Endothelial cell of umbilical vein (primary cell): ENCODE data around the gene TAF8. TPM values are rescaled to one million over a fixed set of nuclear protein-coding genes. Genes with fewer than 3 reads are reported as not detected.

Experiments
- BruUV-seq: library from RNA; stranded (reverse); fragments of 400-500 nt; replicated peaks from 2 replicates; lab custom pipeline; 2021; lab: Mats Ljungman, UMichigan
- CTCF ChIA-PET: fragments of 300-600, 350-600 bp; sonication (Branson Sonifier 250); formaldehyde crosslinking; loops from one replicate; lab custom pipeline; 2021; ENCODE audit warnings: antibody characterized with exemption, inconsistent platforms; lab: Charles Lee
- POLR2A ChIA-PET: fragments of 300-600, 350-600 bp; sonication (Branson Sonifier 250); formaldehyde crosslinking; loops from one replicate; lab custom pipeline; 2021; ENCODE audit warnings: antibody characterized with exemption, inconsistent platforms; lab: Charles Lee
- DNase-seq: peaks from one replicate; pipeline ENCODE4 v3.0.0-alpha.2; 2011; ENCODE audit warnings: low read depth, low spot score
- FAIRE-seq: peaks from 2 replicates; lab custom pipeline; 2011; peaks lifted over from hg19 to GRCh38; lab: Jason Lieb, UNC
- H2AFZ ChIP-seq: 2 replicates; pipeline ENCODE4 v1.6.0; 2012; ENCODE audit warnings: low read depth, low read length, control low read depth, inconsistent platforms
- H3K27ac ChIP-seq: 2 replicates; pipeline ENCODE4 v1.5.1; 2011; ENCODE audit warnings: low read depth, mild to moderate bottlenecking, control low read depth, low read length, moderate library complexity; ENCODE audit not compliant: insufficient read depth
- H3K27me3 ChIP-seq, 2 experiments: 2 replicates each; pipeline versions ENCODE4 v1.6.0 to v1.6.1; 2011; ENCODE audit warnings: low read length in 2 of 2, mixed read lengths in 1 of 2; ENCODE audit not compliant: control insufficient read depth in 2 of 2, insufficient read depth in 2 of 2
- H3K36me3 ChIP-seq, 2 experiments: 2 replicates in 1 of 2; 3 replicates in 1 of 2; pipeline ENCODE4 v1.5.1; 2011; ENCODE audit warnings: low read length in 2 of 2, mild to moderate bottlenecking in 1 of 2, moderate library complexity in 1 of 2; ENCODE audit not compliant: control insufficient read depth in 2 of 2, insufficient read depth in 2 of 2; ENCODE audit errors: extremely low read depth in 1 of 2
- H3K4me1 ChIP-seq: 3 replicates; pipeline ENCODE4 v1.5.1; 2011; ENCODE audit warnings: mild to moderate bottlenecking, low read length; ENCODE audit not compliant: control insufficient read depth, insufficient read depth; ENCODE audit errors: extremely low read depth
- H3K4me2 ChIP-seq: 2 replicates; pipeline ENCODE4 v1.6.1; 2011; ENCODE audit warnings: low read length, control low read depth, mixed read lengths; ENCODE audit not compliant: insufficient read depth
- H3K4me3 ChIP-seq, 3 experiments: fragments of 200-600 bp in 1 of 3; sonication (generic), shearing (Covaris generic) in 1 of 3; replicated peaks in 1 of 3; 2 replicates each; pipeline ENCODE4 v1.5.1; 2011 to 2016; ENCODE audit warnings: control low read depth in 3 of 3, low read length in 3 of 3, mild to moderate bottlenecking in 2 of 3, inconsistent platforms in 1 of 3, low read depth in 1 of 3, moderate library complexity in 1 of 3; ENCODE audit not compliant: insufficient read depth in 1 of 3
- H3K79me2 ChIP-seq: 2 replicates; pipeline ENCODE4 v1.6.0; 2012; ENCODE audit warnings: low read length, inconsistent platforms; ENCODE audit not compliant: control insufficient read depth, insufficient read depth
- H3K9ac ChIP-seq: replicated peaks from 2 replicates; pipeline ENCODE3; 2011; ENCODE audit warnings: low read length, control low read depth; ENCODE audit not compliant: insufficient read depth; ENCODE audit errors: extremely low read depth
- H3K9me1 ChIP-seq: replicated peaks from 3 replicates; pipeline ENCODE4 v1.6.0; 2011; ENCODE audit warnings: mild to moderate bottlenecking, low read length; ENCODE audit not compliant: control insufficient read depth, insufficient read depth; ENCODE audit errors: extremely low read depth
- H3K9me3 ChIP-seq: replicated peaks from 2 replicates; pipeline ENCODE4 v1.5.1; 2012; ENCODE audit warnings: low read length, inconsistent platforms; ENCODE audit not compliant: control insufficient read depth, insufficient read depth
- H4K20me1 ChIP-seq: replicated peaks from 2 replicates; pipeline ENCODE3; 2011; ENCODE audit warnings: mild to moderate bottlenecking, low read length; ENCODE audit not compliant: control insufficient read depth, insufficient read depth; ENCODE audit errors: extremely low read depth
- EZH2 ChIP-seq: IDR thresholded peaks from 2 replicates; pipeline ENCODE4 v1.6.1; 2012; ENCODE audit warnings: borderline replicate concordance, low read depth, mild to moderate bottlenecking, moderate library complexity, low read length, inconsistent platforms; ENCODE audit not compliant: severe bottlenecking
- FOS ChIP-seq: IDR thresholded peaks from 2 replicates; pipeline ENCODE4 v1.6.1; 2011; ENCODE audit warnings: mild to moderate bottlenecking, low read length, moderate library complexity, borderline replicate concordance; ENCODE audit not compliant: insufficient read depth
- GATA2 ChIP-seq: IDR thresholded peaks from 2 replicates; pipeline ENCODE4 v1.7.0; 2011; ENCODE audit warnings: low read depth, mild to moderate bottlenecking, moderate library complexity, mixed read lengths, low read length; ENCODE audit not compliant: insufficient read length, insufficient read depth
- JUN ChIP-seq: IDR thresholded peaks from 2 replicates; pipeline ENCODE4 v1.6.1; 2011; ENCODE audit warnings: borderline replicate concordance, low read depth; ENCODE audit not compliant: insufficient read length, insufficient read depth
- MYC ChIP-seq: IDR thresholded peaks from one replicate; pipeline ENCODE4 v1.6.1; 2011; ENCODE audit warnings: mild to moderate bottlenecking, low read depth, low read length
- POLR2A ChIP-seq: IDR thresholded peaks from 2 replicates; pipeline ENCODE4 v1.6.1; 2012; ENCODE audit warnings: low read depth, mild to moderate bottlenecking, control low read depth, low read length
- POLR2AphosphoS5 ChIP-seq: IDR thresholded peaks from 2 replicates; pipeline ENCODE4 v1.6.1; 2012; ENCODE audit warnings: low read depth, mild to moderate bottlenecking, control low read depth, low read length, moderate library complexity; ENCODE audit not compliant: insufficient read depth
- dilution Hi-C: fragments of 300-500 bp; cut with MboI; formaldehyde crosslinking; loops from one replicate; pipeline ENCODE4 v1.15.0; 2019; ENCODE audit warnings: low sequenced_read_pairs; ENCODE audit not compliant: extremely low pct_ligation_motif_present
- intact Hi-C: fragments of 100-400 bp; cut with micrococcal nuclease; formaldehyde crosslinking; loops from one replicate; pipeline ENCODE4 v1.10.0; 2022
- polyA plus RNA-seq, 4 experiments: library from polyadenylated mRNA; depleted of rRNA in 3 of 4; stranded (reverse) in 3 of 4; unstranded in 1 of 4; fragments of >200 nt; gene quantifications; 2 replicates each; pipeline versions ENCODE4 v1.2.1 to v1.2.3, GENCODE V29; 2011 to 2012; ENCODE audit warnings: missing spikeins in 1 of 4
- total RNA-seq: library from RNA; stranded (reverse); gene quantifications from 2 replicates; pipeline ENCODE4 v1.2.3, GENCODE V29; 2021
- TF ChIP-seq, protein P1 (sequence below): IDR thresholded peaks from 2 replicates; pipeline ENCODE4 v1.6.1; 2011; ENCODE audit not compliant: insufficient read depth, insufficient read length
- TF ChIP-seq, protein P2 (sequence below), 2 donors: IDR thresholded peaks; 1 replicate in 1 of 2; 2 replicates in 1 of 2; pipeline ENCODE4 v1.5.1; 2011; ENCODE audit warnings: low read length in 2 of 2, mild to moderate bottlenecking in 2 of 2, moderate library complexity in 2 of 2, control low read depth in 1 of 2, inconsistent platforms in 1 of 2, low read depth in 1 of 2; ENCODE audit not compliant: insufficient read depth in 1 of 2; ENCODE audit errors: extremely low read depth in 1 of 2

The TAF8 gene
- total and polyA plus RNA-seq, 2 donors (not counting 3 experiments of a cell fraction or from before 2014, with no cell fraction given), result 32.9 to 45.4 TPM

DNA sequence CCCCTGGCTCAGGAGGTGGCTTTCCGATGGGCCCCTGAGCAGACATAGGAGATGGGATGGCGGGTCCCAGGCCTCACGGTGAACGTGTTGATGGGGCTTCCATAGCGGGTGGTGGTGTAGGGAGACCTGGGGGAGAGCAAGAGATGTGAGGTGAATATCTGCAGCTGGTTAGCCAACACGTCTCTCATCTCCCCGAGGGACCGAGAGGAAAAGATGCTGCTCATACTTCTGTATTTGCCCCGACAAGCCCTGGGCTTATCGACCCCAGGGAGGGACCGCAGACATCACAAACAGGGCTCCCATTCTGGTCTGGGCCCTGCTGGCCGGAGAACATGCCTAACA is 53.4 kb downstream of the TAF8 start:
- H3K9me1 ChIP-seq, result no peaks in the 10 kb centered on the region
- no peaks in the 10 kb centered on the region for H4K20me1 ChIP-seq
- dilution Hi-C loops, result no loop called here

More for the DNA sequence above, 53.4 kb downstream of the TAF8 start:
- no peak for DNase-seq
- CTCF ChIA-PET, result interaction anchor here (0.9 to 3.3 kb wide), 23 partner anchors 8 to 324 kb away, joined by 3 to 35 read pairs (median 8); partner anchors contain the start of genes C6orf132 and FRS3
- H3K4me2 ChIP-seq, result peak overlapping the region; percentile 69
- no peaks in the 10 kb centered on the region for H3K36me3 ChIP-seq
- H3K9ac ChIP-seq, result no peak overlapping the region
- no peaks in the 10 kb centered on the region for H3K27me3 ChIP-seq
- H3K4me3 ChIP-seq, result no peak overlapping the region
- H3K4me1 ChIP-seq, result peaks cover 5% of the 10 kb centered on the region
- POLR2A ChIA-PET, result no interaction called here
- peak overlapping the region; percentile 89 for H2AFZ ChIP-seq
- no peaks in the 10 kb centered on the region for H3K79me2 ChIP-seq
- H3K9me3 ChIP-seq, result no peaks in the 10 kb centered on the region
- no peak overlapping the region for H3K27ac ChIP-seq
- intact Hi-C loops, result loop anchor here (1.0 kb wide), 1 partner anchor 28 kb away; no protein-coding TSS in a partner anchor
- BruUV-seq, result no TSS peak
- no peak for TF ChIP-seq EZH2
- TF ChIP-seq MYC, result no peak
- TF ChIP-seq, protein P1, sequence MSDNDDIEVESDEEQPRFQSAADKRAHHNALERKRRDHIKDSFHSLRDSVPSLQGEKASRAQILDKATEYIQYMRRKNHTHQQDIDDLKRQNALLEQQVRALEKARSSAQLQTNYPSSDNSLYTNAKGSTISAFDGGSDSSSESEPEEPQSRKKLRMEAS, result no peak
- TF ChIP-seq JUN, result no peak
- no peak for TF ChIP-seq POLR2AphosphoS5
- TF ChIP-seq POLR2A, result no peak
- TF ChIP-seq GATA2, result no peak
- TF ChIP-seq, protein P2, sequence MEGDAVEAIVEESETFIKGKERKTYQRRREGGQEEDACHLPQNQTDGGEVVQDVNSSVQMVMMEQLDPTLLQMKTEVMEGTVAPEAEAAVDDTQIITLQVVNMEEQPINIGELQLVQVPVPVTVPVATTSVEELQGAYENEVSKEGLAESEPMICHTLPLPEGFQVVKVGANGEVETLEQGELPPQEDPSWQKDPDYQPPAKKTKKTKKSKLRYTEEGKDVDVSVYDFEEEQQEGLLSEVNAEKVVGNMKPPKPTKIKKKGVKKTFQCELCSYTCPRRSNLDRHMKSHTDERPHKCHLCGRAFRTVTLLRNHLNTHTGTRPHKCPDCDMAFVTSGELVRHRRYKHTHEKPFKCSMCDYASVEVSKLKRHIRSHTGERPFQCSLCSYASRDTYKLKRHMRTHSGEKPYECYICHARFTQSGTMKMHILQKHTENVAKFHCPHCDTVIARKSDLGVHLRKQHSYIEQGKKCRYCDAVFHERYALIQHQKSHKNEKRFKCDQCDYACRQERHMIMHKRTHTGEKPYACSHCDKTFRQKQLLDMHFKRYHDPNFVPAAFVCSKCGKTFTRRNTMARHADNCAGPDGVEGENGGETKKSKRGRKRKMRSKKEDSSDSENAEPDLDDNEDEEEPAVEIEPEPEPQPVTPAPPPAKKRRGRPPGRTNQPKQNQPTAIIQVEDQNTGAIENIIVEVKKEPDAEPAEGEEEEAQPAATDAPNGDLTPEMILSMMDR (IDR thresholded peaks at IDR 0.05; ENCODE audit: extremely low read depth in 1 of 2, insufficient read depth in 1 of 2, low read depth in 1 of 2, low read length in 2 of 2), result no peak
- TF ChIP-seq FOS, result no peak
- no peak for FAIRE-seq
